Panc1 (cell line): ENCODE results near the gene ZNF226.

Experiments used
- POLR2AphosphoS5 ChIP-seq: IDR thresholded peaks from 2 replicates; pipeline ENCODE4 v1.6.1; 2012; ENCODE audit warnings: mild to moderate bottlenecking, low read depth, low read length, moderate library complexity
- SIN3A ChIP-seq: IDR thresholded peaks from 2 replicates; pipeline ENCODE4 v1.6.1; 2012; ENCODE audit warnings: low read depth, mild to moderate bottlenecking, low read length, moderate library complexity, borderline replicate concordance; ENCODE audit not compliant: insufficient read depth
- TF ChIP-seq, protein P1 (sequence below): fragments of 450-650 bp; IDR thresholded peaks from 2 replicates; pipeline ENCODE4 v1.5.1; 2017; ENCODE audit warnings: mild to moderate bottlenecking
- TF ChIP-seq, protein P2 (sequence below), 2 experiments: IDR thresholded peaks; 2 replicates each; pipeline ENCODE4 v1.6.1; 2011 to 2012; ENCODE audit warnings: low read depth in 2 of 2, control low read depth in 1 of 2, low read length in 1 of 2, mild to moderate bottlenecking in 1 of 2, moderate library complexity in 1 of 2; ENCODE audit not compliant: insufficient read depth in 1 of 2

DNA sequence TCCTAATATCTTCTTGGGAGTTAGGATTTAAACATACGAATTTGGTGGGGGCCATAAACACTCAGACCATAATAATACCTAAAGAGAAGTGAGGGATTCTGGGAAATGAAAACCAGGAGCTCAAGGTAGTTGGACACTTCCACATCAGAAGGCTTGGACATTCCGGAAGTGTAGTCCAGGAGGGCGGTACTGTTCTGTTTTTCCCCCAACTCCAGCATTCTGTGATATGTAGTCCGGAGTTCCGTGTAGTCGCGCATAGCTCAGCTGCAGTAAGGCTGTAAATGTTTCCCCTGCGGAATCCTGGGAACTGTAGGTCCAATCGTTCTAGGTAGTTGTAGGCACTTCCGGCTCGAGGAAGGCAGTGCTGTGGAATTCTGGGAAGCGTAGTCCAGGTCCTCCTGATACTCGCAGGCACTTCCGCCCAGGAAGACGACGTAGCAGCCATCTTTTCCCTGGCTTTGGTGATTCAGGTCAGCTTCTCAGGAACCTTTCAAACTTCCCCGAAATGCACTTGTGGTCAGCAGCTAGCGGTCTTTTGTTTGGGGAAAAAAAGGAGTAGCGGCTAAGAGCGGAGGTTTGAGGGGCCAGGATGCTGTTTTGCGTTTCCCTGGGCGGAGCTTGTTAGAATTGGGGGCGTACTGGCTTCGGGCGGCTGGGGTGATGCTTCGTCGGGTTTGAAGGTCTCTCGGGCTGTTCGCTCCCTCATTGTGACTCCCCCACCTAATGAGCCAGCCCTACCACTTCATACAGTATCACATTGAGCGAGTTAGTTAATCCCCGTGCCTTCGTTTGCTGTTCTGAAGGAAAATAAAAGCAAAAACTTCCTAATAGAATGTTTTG is at the start of gene ZNF226:
- TF ChIP-seq, protein P1, sequence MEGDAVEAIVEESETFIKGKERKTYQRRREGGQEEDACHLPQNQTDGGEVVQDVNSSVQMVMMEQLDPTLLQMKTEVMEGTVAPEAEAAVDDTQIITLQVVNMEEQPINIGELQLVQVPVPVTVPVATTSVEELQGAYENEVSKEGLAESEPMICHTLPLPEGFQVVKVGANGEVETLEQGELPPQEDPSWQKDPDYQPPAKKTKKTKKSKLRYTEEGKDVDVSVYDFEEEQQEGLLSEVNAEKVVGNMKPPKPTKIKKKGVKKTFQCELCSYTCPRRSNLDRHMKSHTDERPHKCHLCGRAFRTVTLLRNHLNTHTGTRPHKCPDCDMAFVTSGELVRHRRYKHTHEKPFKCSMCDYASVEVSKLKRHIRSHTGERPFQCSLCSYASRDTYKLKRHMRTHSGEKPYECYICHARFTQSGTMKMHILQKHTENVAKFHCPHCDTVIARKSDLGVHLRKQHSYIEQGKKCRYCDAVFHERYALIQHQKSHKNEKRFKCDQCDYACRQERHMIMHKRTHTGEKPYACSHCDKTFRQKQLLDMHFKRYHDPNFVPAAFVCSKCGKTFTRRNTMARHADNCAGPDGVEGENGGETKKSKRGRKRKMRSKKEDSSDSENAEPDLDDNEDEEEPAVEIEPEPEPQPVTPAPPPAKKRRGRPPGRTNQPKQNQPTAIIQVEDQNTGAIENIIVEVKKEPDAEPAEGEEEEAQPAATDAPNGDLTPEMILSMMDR, result no peak
- TF ChIP-seq POLR2AphosphoS5, result peak; percentile 66
- TF ChIP-seq SIN3A, result no peak
- TF ChIP-seq, protein P2, sequence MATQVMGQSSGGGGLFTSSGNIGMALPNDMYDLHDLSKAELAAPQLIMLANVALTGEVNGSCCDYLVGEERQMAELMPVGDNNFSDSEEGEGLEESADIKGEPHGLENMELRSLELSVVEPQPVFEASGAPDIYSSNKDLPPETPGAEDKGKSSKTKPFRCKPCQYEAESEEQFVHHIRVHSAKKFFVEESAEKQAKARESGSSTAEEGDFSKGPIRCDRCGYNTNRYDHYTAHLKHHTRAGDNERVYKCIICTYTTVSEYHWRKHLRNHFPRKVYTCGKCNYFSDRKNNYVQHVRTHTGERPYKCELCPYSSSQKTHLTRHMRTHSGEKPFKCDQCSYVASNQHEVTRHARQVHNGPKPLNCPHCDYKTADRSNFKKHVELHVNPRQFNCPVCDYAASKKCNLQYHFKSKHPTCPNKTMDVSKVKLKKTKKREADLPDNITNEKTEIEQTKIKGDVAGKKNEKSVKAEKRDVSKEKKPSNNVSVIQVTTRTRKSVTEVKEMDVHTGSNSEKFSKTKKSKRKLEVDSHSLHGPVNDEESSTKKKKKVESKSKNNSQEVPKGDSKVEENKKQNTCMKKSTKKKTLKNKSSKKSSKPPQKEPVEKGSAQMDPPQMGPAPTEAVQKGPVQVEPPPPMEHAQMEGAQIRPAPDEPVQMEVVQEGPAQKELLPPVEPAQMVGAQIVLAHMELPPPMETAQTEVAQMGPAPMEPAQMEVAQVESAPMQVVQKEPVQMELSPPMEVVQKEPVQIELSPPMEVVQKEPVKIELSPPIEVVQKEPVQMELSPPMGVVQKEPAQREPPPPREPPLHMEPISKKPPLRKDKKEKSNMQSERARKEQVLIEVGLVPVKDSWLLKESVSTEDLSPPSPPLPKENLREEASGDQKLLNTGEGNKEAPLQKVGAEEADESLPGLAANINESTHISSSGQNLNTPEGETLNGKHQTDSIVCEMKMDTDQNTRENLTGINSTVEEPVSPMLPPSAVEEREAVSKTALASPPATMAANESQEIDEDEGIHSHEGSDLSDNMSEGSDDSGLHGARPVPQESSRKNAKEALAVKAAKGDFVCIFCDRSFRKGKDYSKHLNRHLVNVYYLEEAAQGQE (IDR thresholded peaks at IDR 0.05; ENCODE audit: insufficient read depth in 1 of 2, low read depth in 2 of 2, low read length in 1 of 2), result no peak
